GM12872 (cell line): ENCODE measurements around the gene PHC2.

Experiments used
- CTCF ChIP-seq: IDR thresholded peaks from 3 replicates; pipeline ENCODE4 v1.5.1; 2011; ENCODE audit warnings: low read depth, mild to moderate bottlenecking, low read length, moderate library complexity; ENCODE audit not compliant: insufficient read depth

PHC2 gene

DNA sequence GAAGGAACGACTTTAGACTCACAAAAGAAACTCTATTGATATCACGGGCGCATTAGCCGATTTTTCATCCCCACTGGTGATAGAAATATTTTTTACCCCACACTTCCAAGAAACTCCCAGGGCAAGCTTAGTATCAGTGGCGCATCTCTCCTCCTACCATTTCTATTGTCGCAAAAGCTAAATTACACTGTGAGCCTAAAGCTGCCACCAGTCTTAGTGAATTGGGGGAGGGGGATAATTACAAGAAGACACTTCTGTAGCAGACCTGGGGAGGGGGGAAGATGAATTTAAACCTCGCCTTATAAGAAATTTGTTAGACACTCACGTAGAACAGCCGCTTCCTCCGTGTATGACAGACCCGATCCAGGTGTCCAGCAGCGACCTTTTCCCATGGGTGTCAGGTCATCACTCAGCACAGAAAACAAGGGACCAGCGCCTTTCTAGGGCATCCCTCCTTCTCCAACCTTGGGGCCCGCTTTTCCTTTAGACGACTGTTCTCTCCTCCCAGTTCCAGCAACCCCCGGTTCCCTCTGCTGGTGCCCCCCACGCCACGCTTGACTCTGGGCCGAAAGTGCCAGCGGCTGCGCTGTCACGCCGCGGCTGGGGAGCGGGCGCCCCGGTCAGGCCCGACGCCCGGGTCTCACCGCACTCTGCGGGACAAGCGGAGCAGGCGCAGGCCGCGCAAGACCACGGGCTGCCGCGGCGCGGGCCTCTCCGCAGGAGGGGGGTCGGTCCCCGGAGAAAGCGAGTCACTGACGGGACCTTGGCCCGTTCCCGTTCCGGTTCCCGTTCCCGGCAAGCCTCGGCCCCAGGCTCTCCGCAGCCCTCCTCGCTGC, 821 bp downstream of the PHC2 start:
- no peak for TF ChIP-seq CTCF

DNA sequence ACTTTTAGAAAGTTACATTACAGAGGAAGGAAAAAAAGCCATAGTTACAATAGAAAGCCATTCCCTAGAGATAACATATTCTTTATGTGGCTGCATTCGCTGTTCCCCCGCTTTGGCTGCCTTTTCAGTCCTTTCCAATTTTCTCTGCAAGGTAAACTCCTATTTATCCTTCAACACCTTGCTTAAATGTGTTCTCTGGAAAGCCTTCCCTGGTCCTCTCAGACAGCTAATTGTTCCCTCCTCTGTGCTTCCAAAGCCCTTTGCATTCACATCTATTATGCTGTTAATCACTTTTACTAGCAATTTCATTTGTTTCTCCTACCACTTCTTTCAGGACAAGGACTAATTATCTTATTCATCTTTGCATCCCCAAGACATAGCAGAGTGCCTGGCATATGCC, 1.6 kb downstream of the PHC2 start:
- TF ChIP-seq CTCF, result no peak

GRCh38 chr1:33428661-33429060, 2.2 kb downstream of the PHC2 start:
- no peak for TF ChIP-seq CTCF

GRCh38 chr1:33426916-33427315, 4.0 kb downstream of the PHC2 start:
- no peak for TF ChIP-seq CTCF

- TF ChIP-seq CTCF, result no peak
Observed at GRCh38 chr1:33425900-33426299, 5.0 kb downstream of the PHC2 start.

GRCh38 chr1:33424610-33425009, 6.3 kb downstream of the PHC2 start:
- no peak for TF ChIP-seq CTCF

- no peak for TF ChIP-seq CTCF
Observed at GRCh38 chr1:33424205-33424604, 6.7 kb downstream of the PHC2 start.
